Effector memory CD4-positive, alpha-beta T cell (primary cell): Measurements from ENCODE around the gene ZDHHC8.

Experiments
- DNase-seq, 3 donors: peaks; one replicate each; pipeline ENCODE4 v3.0.0-alpha.2; 2020
- H3K27ac ChIP-seq: 2 replicates; pipeline ENCODE4 v1.7.0; 2013; ENCODE audit warnings: mild to moderate bottlenecking, low read length, moderate library complexity; ENCODE audit not compliant: insufficient read depth, poor library complexity, severe bottlenecking
- H3K27me3 ChIP-seq: replicated peaks from 2 replicates; pipeline ENCODE4 v1.7.0; 2013; ENCODE audit warnings: mild to moderate bottlenecking, low read length; ENCODE audit not compliant: insufficient read depth, control insufficient read depth, poor library complexity, severe bottlenecking
- H3K36me3 ChIP-seq: 2 replicates; pipeline ENCODE4 v1.7.0; 2013; ENCODE audit warnings: mild to moderate bottlenecking, low read length, moderate library complexity; ENCODE audit not compliant: control insufficient read depth, insufficient read depth
- H3K4me1 ChIP-seq: 2 replicates; pipeline ENCODE4 v1.7.0; 2013; ENCODE audit warnings: low read length, mild to moderate bottlenecking; ENCODE audit not compliant: control insufficient read depth, insufficient read depth, poor library complexity, severe bottlenecking
- H3K4me3 ChIP-seq: 2 replicates; pipeline ENCODE4 v1.7.0; 2013; ENCODE audit warnings: low read length, low read depth, mild to moderate bottlenecking; ENCODE audit not compliant: insufficient read depth, poor library complexity, severe bottlenecking
- H3K9me3 ChIP-seq: 2 replicates; pipeline ENCODE4 v1.7.0; 2013; ENCODE audit warnings: mild to moderate bottlenecking, low read length, moderate library complexity; ENCODE audit not compliant: control insufficient read depth

The ZDHHC8 gene

DNA sequence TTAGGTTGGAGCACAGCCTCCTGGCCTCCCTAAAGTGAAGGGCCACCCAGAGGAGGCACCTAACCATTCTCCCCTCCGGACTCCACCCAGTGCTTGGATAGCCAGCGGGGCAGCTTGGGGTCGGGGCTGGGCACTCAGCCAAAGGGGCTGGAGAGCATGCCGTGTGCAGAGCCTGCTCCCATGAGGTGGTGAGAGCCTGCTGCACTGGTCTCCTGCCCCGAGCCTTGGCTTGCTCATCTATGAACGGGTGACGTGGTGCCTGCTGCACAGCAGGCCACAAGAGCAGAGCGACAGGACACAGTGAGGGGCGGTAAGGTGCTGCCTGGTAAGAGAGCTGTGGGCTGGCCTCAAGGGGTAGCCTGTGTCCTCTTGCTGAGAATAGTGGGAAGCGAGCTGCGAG is 33.3 kb downstream of the ZDHHC8 start:
- no peak for DNase-seq
- Histone ChIP-seq H3K4me1 (no peaks in the 10 kb centered on the region), H3K27me3 (no peaks in the 10 kb centered on the region), H3K4me3 (no peak overlapping the region), H3K9me3 (no peaks in the 10 kb centered on the region), H3K27ac (no peak overlapping the region), H3K36me3 (no peaks in the 10 kb centered on the region)

DNA sequence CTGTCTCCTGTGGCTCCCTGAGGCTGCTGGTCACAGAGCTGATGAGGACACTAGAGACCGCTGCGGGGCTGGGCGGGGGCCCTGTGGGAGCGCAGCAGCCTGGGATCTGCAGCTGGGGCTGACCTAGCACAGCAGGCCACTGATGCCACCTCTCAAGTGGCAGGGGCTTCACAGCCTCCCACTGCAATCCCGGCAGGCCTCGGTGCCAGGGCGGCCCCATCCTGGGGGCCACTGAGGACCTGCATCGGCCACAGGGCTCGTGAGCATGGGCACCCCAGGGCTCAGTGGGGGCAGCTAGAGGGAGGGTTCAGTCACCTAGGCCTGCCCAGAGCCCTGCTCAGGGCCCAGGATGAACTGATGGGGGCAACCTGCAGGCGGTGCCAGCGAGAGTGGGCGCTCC is 33.8 kb downstream of the ZDHHC8 start:
- Histone ChIP-seq H3K4me3 (no peak overlapping the region), H3K27me3 (no peaks in the 10 kb centered on the region), H3K27ac (no peak overlapping the region), H3K9me3 (no peaks in the 10 kb centered on the region), H3K36me3 (no peaks in the 10 kb centered on the region), H3K4me1 (no peaks in the 10 kb centered on the region)
- DNase-seq: no peak

DNA sequence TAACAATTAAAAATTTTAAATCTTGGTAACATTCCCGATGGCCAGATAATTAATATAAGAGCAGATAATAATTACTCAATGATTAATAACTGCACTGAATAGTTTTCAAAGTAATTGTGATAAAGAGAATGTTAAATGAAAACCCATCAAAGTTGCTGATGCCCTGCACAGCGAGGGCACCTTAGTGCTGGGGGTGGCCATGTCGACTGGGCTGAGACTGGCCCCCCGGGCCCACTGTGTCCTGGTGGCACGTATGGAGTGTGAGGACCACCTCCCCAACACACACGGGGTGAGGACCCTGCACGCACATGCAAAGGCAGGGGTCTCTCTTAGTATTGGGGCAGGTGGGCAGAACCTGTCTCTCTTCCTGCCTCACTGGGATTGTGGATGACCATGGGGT is 34.3 kb downstream of the ZDHHC8 start:
- Histone ChIP-seq H3K27ac (no peak overlapping the region), H3K27me3 (no peaks in the 10 kb centered on the region), H3K36me3 (no peaks in the 10 kb centered on the region), H3K4me1 (no peaks in the 10 kb centered on the region), H3K4me3 (no peak overlapping the region), H3K9me3 (no peaks in the 10 kb centered on the region)
- DNase-seq: no peak

DNA sequence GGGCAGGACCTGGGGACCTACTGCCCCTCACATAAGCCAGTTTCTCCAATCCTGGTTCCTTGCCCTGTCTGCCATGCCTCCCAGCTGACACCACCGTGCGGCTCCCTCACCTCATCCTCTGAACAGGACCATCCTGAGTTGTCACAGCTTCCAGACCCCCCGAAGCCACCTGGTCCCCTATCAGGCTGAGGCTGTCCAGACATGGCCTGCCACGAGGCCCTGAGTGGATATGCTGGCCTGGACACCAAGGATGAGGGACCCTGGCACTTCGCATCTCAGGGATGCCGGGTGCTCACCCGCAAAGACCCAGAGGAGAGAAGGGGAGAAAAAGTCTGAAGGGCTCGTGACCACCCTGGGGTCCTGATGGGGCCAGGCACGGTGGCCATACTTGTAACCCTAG is 35.1 kb downstream of the ZDHHC8 start:
- DNase-seq: no peak
- Histone ChIP-seq H3K27me3 (no peaks in the 10 kb centered on the region), H3K4me3 (no peak overlapping the region), H3K4me1 (no peaks in the 10 kb centered on the region), H3K9me3 (no peaks in the 10 kb centered on the region), H3K27ac (no peak overlapping the region), H3K36me3 (no peaks in the 10 kb centered on the region)

DNA sequence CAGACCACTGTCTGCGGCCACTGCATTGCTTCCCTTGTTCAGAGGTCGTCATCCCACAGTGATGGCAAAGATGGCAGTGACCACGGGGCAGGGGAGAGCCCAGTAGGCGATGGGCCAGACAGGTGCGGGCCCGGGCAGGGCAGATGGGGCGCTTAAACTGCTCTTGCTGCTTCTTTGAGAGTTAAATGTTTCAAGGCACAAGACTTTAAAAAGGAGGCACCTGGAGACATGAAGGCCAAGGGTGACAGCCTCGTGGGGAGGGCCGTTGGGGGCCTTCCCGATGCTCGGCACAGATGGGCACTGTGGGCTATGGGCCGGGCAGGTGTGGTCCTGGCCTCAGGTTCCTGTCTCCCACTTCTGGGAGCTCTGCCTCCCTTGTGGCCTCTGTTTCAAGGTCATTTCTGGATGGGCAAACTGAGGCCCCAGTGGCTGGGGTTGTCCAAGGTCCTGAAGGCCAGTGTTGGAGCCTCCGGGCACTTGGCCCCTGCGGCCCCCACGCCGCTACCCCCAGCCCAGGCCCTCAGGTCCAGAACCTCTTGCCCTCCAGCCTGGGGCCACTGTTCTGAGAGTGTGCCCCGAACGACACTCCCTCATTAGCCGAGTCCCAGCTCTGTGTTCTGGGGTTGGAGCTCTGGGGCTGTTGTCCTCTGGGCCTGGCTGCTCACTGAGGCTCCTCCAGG is 36.2 kb downstream of the ZDHHC8 start:
- Histone ChIP-seq H3K9me3 (no peaks in the 10 kb centered on the region), H3K36me3 (no peaks in the 10 kb centered on the region), H3K27ac (no peak overlapping the region), H3K4me1 (no peaks in the 10 kb centered on the region), H3K27me3 (no peaks in the 10 kb centered on the region), H3K4me3 (no peak overlapping the region)
- DNase-seq: no peak

- DNase-seq: no peak
- Histone ChIP-seq H3K27me3 (no peaks in the 10 kb centered on the region), H3K9me3 (no peaks in the 10 kb centered on the region), H3K4me1 (no peaks in the 10 kb centered on the region), H3K27ac (no peak overlapping the region), H3K4me3 (no peak overlapping the region), H3K36me3 (no peaks in the 10 kb centered on the region)
Measured at GRCh38 chr22:20169253-20169822, 37.7 kb downstream of the ZDHHC8 start.

GRCh38 chr22:20170170-20170569 is 38.6 kb downstream of the ZDHHC8 start:
- H3K36me3 ChIP-seq: no peaks in the 10 kb centered on the region
- H3K27ac ChIP-seq: no peak overlapping the region
- no peak for DNase-seq
- H3K9me3 ChIP-seq: no peaks in the 10 kb centered on the region
- no peaks in the 10 kb centered on the region for H3K4me1 ChIP-seq
- H3K27me3 ChIP-seq: no peaks in the 10 kb centered on the region
- no peak overlapping the region for H3K4me3 ChIP-seq

DNA sequence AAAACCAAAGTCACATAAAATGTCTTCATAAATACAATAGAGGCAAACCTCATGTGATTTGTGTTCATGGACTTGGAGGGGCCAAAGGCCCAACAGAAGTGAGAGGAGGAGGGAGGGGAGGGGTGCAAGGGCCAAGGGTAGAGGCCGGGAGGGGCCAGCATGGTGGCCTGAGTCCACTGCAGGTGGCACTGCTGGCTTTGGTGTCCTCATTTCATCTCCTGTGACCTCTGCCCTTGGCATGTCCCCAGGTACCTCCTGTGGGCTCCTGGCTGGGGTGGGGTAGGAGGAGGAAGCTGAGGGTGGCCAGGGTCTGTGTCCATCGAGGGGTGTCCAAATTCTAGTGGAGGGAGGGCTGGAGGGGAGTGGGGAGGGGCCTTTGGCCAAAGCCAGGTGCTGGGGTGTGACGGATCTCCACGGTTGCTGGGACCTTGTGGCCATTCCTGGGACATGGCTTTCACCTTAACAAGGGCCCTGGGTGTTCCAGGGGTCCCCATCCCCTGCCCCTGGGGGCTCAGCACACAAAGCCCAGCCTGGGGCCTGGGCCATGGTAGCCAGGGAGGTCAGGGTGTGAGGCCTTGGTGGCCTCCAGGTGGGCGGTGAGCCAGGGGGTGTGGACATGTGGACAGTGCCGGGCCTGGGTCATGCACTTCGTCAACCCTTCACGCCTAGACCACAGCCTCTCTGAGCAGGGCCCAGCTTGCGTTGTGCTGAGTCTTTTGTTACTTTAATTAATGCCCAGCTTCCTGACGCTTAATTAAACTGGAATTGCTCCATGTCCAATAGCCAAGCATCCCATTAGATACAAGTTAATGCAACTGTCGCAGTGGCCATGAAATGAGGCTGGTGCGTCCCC is 39.9 kb downstream of the ZDHHC8 start:
- no peaks in the 10 kb centered on the region for H3K27me3 ChIP-seq
- DNase-seq: no peak
- H3K9me3 ChIP-seq: no peaks in the 10 kb centered on the region
- no peaks in the 10 kb centered on the region for H3K36me3 ChIP-seq
- H3K4me1 ChIP-seq: no peaks in the 10 kb centered on the region
- no peak overlapping the region for H3K4me3 ChIP-seq
- no peak overlapping the region for H3K27ac ChIP-seq

DNA sequence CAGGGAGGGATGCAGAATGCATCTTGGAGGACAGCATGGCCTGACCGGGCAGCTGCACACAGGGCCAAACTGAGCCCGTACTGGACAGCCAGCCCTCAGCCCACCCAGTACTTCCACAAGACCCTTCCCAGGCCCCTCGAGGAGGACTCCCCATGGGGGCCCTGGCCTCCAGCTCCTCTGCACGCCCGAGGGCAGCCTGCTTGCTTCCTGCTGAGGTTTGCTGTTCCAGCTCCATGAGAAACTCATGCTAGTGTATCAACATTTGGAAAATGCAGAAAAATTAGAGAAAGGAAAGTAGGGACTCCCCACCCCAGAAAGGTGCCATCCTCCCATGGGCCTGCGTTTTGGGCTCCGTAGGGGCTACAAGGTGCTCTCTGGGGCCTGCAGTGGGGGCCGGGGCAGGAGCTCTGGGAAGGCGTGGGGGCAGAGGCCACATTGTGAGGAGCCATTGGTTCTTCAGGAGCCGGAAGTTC is 40.6 kb downstream of the ZDHHC8 start:
- no peak for DNase-seq
- H3K4me1 ChIP-seq: no peaks in the 10 kb centered on the region
- no peaks in the 10 kb centered on the region for H3K9me3 ChIP-seq
- H3K27me3 ChIP-seq: no peaks in the 10 kb centered on the region
- no peaks in the 10 kb centered on the region for H3K36me3 ChIP-seq
- no peak overlapping the region for H3K27ac ChIP-seq
- no peak overlapping the region for H3K4me3 ChIP-seq

DNA sequence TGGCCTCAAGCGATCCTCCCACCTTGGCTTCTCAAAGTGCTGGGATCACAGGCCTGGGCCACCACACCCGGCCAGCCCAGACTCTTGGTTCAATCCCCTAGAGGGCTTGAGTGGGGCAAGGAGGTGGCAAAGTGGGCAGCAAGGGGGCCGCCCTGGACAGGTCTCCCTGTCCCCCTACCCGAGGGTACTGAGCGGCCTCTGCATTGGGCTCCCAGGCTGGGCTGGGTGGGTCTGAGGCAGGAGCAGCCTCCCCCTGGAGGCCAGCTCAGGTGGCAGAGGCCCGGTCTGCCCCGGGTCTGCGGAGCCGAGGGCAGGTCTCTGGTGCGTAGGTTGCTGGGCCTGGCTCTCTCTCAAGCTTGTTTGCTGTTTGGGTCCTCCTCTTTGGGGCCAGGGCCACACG is 41.6 kb downstream of the ZDHHC8 start:
- no peak overlapping the region for H3K4me3 ChIP-seq
- no peaks in the 10 kb centered on the region for H3K27me3 ChIP-seq
- no peak for DNase-seq

More for the DNA sequence above, 41.6 kb downstream of the ZDHHC8 start:
- H3K27ac ChIP-seq: no peak overlapping the region
- H3K36me3 ChIP-seq: no peaks in the 10 kb centered on the region
- H3K9me3 ChIP-seq: no peaks in the 10 kb centered on the region
- H3K4me1 ChIP-seq: no peaks in the 10 kb centered on the region
